Ishikawa (cell line): ENCODE data around the gene NEUROD2.

Source experiments
- CEBPB ChIP-seq: IDR thresholded peaks from 2 replicates; pipeline ENCODE4 v1.6.1; 2012
- FOXM1 ChIP-seq: IDR thresholded peaks from 2 replicates; pipeline ENCODE4 v1.6.1; 2012; ENCODE audit warnings: low read depth, borderline replicate concordance
- NFIC ChIP-seq: IDR thresholded peaks from 2 replicates; pipeline ENCODE4 v1.6.1; 2012
- RAD21 ChIP-seq: IDR thresholded peaks from 2 replicates; pipeline ENCODE4 v1.6.1; 2012; ENCODE audit warnings: low read depth
- REST ChIP-seq: IDR thresholded peaks from 2 replicates; pipeline ENCODE4 v1.6.1; 2012; ENCODE audit warnings: low read depth, mild to moderate bottlenecking
- TCF12 ChIP-seq: IDR thresholded peaks from 2 replicates; pipeline ENCODE4 v1.6.1; 2012; ENCODE audit warnings: low read depth
- YY1 ChIP-seq: IDR thresholded peaks from 2 replicates; pipeline ENCODE4 v1.6.1; 2012; ENCODE audit warnings: low read depth
- ZBTB7A ChIP-seq: IDR thresholded peaks from 2 replicates; pipeline ENCODE4 v1.6.1; 2012; ENCODE audit warnings: low read depth
- TF ChIP-seq, protein P1 (sequence below): IDR thresholded peaks from 2 replicates; pipeline ENCODE4 v1.6.1; 2012

DNA sequence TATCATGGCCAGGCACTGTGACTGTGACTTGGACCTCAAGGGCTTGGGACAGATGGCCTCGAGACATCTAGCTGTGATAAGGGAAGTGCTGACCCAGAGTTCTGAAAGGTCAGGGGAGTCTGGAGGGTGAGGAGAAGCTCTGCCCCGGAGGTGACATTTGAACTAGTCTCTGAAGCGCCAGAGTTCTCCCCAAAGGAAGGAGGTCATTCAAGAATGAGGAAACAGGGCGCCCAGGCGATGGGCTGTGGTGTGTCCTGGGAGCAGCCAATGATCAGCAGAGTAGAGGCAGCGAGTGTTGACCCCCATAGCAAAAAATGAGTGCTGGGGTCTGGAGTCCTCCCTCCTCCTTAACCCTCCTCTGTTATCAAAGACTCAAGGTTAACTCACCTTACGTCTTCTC, 34.2 kb upstream of the NEUROD2 start:
- no peak for TF ChIP-seq FOXM1
- TF ChIP-seq CEBPB, result no peak
- TF ChIP-seq YY1, result no peak
- no peak for TF ChIP-seq TCF12
- TF ChIP-seq NFIC, result no peak
- no peak for TF ChIP-seq ZBTB7A
- no peak for TF ChIP-seq RAD21
- no peak for TF ChIP-seq REST
- TF ChIP-seq, protein P1, sequence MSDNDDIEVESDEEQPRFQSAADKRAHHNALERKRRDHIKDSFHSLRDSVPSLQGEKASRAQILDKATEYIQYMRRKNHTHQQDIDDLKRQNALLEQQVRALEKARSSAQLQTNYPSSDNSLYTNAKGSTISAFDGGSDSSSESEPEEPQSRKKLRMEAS, result no peak
